ENCODE data around the gene FUBP3.

DNA sequence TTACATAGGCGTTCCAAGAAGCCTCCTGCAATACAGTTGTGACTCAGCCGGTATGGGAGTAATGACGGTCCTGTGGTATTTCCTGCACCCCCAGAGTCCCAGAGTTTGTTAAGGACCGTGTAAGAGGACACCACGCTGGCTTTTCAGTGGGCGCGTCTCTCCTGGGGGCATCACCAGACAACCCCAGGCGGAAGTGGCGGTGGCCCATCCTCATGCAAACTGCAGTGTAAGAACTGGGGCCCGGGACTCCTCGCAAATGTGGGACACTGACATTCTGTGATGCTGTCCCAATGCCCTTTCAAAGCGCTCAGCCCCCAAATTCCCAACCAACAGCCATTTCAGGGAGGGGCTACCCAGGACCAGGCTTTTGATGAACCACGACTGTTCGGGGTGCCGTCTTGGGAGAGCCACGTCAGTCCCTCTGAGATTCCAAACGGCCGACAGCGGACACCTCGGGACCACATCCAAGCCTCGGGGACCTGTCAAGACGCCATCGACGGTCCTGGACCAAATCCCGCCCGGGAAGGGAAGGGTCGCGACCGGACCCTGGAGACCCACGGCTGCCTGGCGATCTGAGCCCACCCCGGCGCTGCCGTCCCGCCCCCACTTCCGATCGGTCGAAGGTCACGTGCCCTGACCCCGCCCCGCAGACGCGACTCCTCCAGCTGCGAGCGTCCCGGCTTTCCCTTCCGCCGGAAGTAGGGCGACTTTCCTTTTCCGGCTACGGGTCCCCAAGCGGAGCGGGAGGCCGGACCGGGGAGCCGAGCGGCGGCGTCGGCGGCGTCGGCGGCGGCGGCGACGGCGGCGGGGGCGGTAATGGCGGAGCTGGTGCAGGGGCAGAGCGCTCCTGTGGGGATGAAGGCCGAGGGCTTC lies at the start of gene FUBP3:
- TF ChIP-seq, protein P1, sequence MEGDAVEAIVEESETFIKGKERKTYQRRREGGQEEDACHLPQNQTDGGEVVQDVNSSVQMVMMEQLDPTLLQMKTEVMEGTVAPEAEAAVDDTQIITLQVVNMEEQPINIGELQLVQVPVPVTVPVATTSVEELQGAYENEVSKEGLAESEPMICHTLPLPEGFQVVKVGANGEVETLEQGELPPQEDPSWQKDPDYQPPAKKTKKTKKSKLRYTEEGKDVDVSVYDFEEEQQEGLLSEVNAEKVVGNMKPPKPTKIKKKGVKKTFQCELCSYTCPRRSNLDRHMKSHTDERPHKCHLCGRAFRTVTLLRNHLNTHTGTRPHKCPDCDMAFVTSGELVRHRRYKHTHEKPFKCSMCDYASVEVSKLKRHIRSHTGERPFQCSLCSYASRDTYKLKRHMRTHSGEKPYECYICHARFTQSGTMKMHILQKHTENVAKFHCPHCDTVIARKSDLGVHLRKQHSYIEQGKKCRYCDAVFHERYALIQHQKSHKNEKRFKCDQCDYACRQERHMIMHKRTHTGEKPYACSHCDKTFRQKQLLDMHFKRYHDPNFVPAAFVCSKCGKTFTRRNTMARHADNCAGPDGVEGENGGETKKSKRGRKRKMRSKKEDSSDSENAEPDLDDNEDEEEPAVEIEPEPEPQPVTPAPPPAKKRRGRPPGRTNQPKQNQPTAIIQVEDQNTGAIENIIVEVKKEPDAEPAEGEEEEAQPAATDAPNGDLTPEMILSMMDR (IDR thresholded peaks at IDR 0.05), result no peak
- peak; percentile 8 for TF ChIP-seq EZH2 (IDR thresholded peaks at IDR 0.05)

Data from neural progenitor cell (in vitro differentiated cells).